KOPT-K1 (cell line): Measurements from ENCODE around the gene GRPR.
"Not testable (repeated sequence)": the region's sequence is repeated elsewhere in the genome, so short reads cannot be mapped to it uniquely, and the experiment has no call there.

Experiments used
- H3K27ac ChIP-seq: fragments of 200-600 bp; sonication (generic); 2 replicates; pipeline ENCODE4 v1.5.1; 2016; ENCODE audit warnings: antibody characterized with exemption, mild to moderate bottlenecking, low read depth, low read length; ENCODE audit not compliant: poor library complexity, severe bottlenecking
- H3K36me3 ChIP-seq: fragments of 200-600 bp; sonication (generic); 2 replicates; pipeline ENCODE4 v1.5.1; 2017; ENCODE audit warnings: antibody characterized with exemption, mild to moderate bottlenecking, low read length, moderate library complexity; ENCODE audit not compliant: insufficient read depth
- H3K9me3 ChIP-seq: fragments of 200-600 bp; sonication (generic); 2 replicates; pipeline ENCODE4 v1.5.1; 2017; ENCODE audit warnings: antibody characterized with exemption, low read length, mild to moderate bottlenecking; ENCODE audit not compliant: insufficient read depth, poor library complexity, severe bottlenecking

GRPR gene

DNA sequence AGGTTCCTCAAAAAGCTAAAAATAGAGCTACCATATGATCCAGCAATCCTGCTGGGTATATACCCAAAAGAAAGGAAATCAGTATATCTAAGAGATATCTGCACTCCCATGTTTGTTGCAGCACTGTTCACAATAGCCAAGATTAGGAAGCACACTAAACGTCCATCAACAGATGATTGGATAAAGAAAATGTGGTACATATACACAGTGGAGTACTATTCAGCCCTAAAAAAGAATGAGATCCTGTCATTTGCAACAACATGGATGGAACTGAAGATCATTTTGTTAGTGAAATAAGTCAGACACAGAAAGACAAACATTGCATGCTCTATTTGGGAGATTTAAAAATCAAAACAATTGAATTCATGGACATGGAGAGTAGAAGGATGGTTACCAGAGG is 21.7 kb downstream of the GRPR start:
- not testable (repeated sequence) for H3K9me3 ChIP-seq, H3K36me3 ChIP-seq

DNA sequence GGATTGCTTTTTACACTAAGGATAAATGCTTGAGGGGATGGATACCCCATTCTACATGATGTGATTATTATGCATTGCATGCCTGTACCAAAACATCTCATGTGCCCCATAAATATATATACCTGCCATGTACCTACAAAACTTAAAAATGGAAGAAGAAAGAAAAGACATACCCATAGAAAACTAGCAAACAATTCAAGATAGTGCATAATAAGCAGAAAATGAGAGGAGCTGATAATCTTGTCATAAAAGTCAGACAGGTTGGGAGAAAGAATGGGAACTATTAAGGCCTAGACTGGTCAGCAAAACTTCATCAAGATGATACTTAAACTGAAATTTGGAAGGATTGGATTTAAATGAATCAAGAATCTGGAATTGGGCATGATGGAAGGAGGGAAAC is 22.3 kb downstream of the GRPR start:
- Histone ChIP-seq H3K36me3 (no peaks in the 10 kb centered on the region), H3K9me3 (no peaks in the 10 kb centered on the region)

More for the DNA sequence above, 21.7 kb downstream of the GRPR start:
- not testable (repeated sequence) for H3K27ac ChIP-seq

DNA sequence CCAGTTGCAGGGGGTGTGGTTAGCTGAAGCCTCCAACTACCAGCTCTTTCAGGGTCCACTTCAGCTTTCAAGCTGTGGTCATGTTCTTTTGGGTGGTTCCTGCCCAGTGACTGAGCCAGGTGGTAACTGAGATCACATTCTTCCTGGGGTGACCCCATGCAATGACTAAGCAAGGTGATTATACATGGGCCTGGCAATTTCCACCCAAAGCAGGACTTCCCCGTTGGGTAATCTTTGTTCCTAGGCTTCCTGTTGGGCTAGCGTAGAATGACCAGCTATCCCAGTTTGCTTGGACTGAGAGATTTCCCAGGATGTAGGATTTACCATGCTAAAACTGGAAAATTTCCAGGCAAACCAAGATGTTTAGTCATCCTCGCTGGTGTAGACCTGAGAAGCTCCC is 25.5 kb downstream of the GRPR start:
- no peaks in the 10 kb centered on the region for H3K9me3 ChIP-seq
- H3K36me3 ChIP-seq: no peaks in the 10 kb centered on the region
- H3K27ac ChIP-seq: no peak overlapping the region

More for the DNA sequence above, 22.3 kb downstream of the GRPR start:
- no peak overlapping the region for H3K27ac ChIP-seq

DNA sequence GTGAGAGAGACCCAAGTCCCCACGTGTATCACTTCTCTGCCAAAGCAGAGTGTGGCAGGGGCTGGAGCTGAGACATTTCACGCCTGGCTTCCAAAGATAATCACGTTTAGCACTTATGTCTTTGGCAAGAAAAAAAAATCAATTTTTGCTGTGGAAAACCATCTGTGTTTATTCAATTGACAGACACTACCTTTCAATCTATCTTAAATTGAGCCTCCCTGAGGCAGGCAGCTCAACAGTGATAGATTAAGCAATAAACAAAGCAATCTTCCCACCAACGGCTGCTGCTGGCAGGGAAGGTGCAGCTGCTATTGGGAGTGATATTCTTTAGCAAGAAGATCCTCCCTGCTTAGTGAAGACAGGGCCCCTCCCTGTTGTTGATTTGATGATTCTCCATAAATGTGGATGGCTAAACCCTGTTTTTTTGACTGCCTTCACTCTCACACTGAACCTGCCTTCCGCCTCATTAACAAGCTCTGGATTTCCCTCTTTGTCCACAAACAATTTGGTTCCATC is 32.3 kb downstream of the GRPR start:
- Histone ChIP-seq H3K27ac (no peak overlapping the region), H3K9me3 (no peaks in the 10 kb centered on the region), H3K36me3 (no peaks in the 10 kb centered on the region)

DNA sequence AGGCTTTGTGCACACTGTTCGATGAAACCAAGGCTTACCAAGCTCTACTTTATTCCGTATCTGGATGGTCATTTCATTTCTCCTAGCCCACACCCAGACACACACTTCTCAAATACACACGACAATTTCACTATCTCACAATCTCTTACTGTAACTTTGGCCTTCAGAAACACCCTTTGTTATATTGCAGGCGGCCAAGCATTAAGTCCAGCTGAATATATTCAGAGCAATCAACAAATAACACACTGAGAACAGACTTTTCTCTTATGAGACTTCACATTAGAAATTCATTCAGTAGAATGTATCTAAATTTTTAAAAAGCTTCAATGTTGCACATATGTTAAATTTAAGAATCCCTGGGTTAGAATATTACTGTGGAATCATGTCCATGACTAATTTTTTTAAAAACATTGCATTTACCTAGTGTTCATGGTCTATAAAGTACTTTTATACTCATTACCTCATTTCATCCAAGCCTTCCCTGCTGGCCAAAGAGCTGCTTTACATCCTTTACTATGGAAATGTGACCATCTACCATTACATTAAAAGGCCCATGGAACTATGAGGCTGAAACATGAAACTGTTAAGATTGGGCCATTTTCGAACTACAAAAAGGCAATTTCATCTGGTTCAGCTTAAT is 33.4 kb downstream of the GRPR start:
- no peaks in the 10 kb centered on the region for H3K9me3 ChIP-seq
- no peaks in the 10 kb centered on the region for H3K36me3 ChIP-seq
- H3K27ac ChIP-seq: no peak overlapping the region

DNA sequence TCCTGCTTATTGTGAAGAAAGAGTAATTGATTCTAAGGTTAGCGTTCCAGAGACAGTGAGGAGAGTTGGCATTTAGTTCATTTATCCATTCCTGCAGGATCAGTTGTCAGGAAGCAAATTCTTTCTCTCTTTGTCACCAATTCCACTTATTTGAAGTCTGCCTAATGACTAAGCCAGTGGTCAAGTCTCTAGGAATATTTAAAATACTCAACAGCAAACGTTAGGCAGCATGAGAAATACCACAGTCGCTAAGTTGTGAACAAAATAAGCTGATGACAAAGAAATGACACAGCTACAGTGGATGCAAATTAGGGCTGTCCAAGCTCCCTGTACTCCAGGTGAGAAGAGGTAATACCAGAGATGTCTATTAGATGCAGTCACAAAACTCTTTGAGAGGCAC is 37.4 kb downstream of the GRPR start:
- Histone ChIP-seq H3K36me3 (no peaks in the 10 kb centered on the region), H3K9me3 (no peaks in the 10 kb centered on the region), H3K27ac (no peak overlapping the region)

DNA sequence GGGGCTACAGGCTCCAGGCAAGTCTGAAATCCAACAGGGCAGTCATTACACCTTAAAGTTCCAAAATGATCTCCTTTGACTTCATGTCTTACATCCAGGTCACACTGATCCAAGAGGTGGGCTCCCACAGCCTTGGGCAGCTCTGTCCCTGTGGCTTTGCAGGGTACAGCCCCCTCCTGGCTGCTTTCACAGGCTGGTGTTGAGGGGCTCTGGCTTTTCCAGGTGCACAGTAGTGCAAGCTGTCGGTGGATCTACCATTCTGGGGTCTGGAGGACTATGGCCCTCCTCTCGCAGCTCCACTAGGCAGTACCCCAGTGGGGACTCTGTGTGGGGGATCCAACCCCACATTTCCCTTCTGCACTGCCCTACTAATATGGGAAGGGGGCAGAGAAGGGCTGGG is 37.8 kb downstream of the GRPR start:
- H3K9me3 ChIP-seq, H3K27ac ChIP-seq, H3K36me3 ChIP-seq: not testable (repeated sequence)

DNA sequence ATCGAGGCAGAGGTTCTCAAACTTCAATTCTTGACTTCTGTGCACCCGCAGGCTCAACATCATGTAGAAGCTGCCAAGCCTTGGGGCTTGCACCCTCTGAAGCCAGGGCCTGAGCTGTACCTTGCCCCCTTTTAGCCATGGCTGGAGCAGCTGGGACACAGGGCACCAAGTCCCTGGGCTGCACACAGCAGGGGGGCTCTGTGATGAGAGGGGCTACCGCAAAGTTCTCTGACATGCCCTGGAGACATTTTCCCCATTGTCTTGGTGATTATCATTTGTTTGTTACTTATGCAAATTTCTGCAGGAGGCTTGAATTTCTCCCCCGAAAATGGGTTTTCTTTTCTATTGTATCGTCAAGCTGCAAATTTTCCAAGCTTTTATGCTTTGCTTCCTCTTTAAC is 39.0 kb downstream of the GRPR start:
- H3K36me3 ChIP-seq: no peaks in the 10 kb centered on the region
- no peaks in the 10 kb centered on the region for H3K9me3 ChIP-seq

DNA sequence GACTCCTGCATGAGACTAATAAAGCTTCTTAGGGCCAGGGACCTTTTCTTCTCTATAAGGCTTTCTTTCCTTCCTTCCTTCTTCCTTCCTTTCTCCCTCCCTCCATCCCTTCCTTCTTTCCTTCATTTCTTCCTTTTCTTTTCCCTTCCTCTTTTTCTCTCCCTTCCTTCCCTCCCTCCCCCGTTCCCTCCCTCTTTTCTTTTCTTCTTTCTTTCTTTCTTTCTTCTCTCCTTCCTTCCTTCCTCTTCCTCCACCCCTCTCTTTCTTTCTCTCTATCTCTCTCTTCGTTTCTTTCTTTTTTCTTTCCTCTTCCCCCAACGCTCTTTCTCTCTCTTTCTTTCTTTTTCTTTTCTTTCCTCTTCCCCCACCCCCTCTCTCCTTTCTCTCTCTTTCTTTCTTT is 41.4 kb downstream of the GRPR start:
- Histone ChIP-seq H3K36me3 (no peaks in the 10 kb centered on the region), H3K9me3 (no peaks in the 10 kb centered on the region), H3K27ac (no peak overlapping the region)

More for the DNA sequence above, 39.0 kb downstream of the GRPR start:
- no peak overlapping the region for H3K27ac ChIP-seq

DNA sequence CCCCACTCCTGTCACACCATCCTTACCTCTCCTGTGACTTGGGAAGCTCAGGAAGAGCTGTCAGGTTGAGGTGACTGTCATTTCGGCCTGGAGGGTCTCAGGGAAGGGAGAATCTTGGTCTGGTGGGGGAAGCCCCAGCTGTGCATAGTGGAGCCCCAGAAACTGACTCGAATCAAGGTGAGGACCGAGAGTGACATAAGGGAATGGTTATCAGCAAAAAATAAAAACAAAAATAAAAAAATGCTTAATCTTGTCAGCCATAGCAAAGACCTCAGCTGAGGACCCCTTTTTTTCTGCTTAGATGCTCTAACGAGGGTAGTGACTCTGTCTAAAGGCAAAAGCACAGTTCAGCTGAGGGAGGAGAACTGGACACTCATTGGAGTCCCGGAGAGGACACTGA is 43.8 kb downstream of the GRPR start, which contains the start of gene MAGEB17:
TSS of gene MAGEB17 (plus strand) at position 301 of the 400 bp plus-strand sequence. CDS start 2,902 bp downstream, outside the sequence.
- Histone ChIP-seq H3K27ac (no peak within 1 kb of the TSS), H3K36me3 (no peaks in the 10 kb centered on the region), H3K9me3 (no peaks in the 10 kb centered on the region)

DNA sequence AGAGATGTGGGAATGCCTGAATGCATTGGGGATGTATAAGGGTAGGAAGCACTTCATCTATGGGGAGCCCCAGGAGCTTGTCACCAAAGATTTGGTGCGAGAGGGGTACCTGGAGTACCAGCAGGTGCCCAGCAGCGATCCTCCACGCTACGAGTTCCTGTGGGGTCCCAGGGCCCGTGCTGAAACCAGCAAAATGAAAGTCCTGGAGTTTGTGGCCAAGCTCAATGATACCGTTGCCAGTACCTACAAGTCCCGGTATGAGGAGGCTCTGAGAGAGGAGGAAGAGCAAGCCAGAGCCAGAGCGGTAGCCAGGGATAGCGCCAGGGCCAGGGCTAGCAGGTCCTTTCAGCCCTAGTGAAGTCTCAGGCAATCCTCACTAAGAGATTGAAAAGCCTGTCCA is 47.7 kb downstream of the GRPR start:
- Histone ChIP-seq H3K36me3 (no peaks in the 10 kb centered on the region), H3K9me3 (no peaks in the 10 kb centered on the region)

DNA sequence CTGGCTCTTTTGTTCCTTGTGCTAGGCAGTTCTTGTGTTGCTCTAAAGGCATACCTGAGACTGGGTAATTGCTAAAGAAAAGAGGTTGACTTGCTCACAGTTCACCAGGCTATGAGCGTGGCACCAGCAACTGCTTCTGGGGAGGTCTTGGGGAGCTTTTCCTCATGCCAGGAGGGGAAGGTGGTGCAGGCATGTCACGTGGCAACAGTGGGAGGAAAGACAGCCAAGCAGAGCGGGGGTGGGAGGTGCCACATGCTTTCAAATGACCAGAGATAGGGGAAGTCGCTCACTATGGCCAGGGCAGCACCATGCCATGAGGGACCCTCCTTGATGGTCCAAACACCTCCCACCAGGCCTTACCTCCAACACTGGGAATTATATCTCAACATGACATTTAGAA is 48.6 kb downstream of the GRPR start:
- Histone ChIP-seq H3K36me3 (no peaks in the 10 kb centered on the region), H3K27ac (no peak overlapping the region), H3K9me3 (no peaks in the 10 kb centered on the region)

More for the DNA sequence above, 47.7 kb downstream of the GRPR start:
- no peak overlapping the region for H3K27ac ChIP-seq

DNA sequence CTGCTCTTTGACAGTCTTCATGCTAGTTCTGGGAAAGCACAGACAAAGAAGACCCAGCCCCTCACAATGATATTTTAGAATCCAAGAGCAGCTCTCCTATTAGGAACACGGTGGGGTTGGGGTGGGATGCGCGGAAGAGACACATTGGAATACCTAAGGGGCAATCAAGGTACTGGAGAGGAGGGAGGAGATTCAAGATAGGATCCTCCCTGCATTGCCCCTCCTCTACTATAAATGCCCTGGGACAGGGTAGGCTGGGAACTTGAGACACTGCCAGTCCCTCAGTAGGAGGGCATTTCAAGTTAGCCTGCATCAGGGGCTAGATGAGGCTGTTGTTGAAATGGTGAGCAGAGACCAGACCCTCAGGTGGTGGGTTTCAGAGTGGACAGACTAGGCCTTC is 49.0 kb downstream of the GRPR start:
- Histone ChIP-seq H3K9me3 (no peaks in the 10 kb centered on the region), H3K27ac (no peak overlapping the region), H3K36me3 (no peaks in the 10 kb centered on the region)

DNA sequence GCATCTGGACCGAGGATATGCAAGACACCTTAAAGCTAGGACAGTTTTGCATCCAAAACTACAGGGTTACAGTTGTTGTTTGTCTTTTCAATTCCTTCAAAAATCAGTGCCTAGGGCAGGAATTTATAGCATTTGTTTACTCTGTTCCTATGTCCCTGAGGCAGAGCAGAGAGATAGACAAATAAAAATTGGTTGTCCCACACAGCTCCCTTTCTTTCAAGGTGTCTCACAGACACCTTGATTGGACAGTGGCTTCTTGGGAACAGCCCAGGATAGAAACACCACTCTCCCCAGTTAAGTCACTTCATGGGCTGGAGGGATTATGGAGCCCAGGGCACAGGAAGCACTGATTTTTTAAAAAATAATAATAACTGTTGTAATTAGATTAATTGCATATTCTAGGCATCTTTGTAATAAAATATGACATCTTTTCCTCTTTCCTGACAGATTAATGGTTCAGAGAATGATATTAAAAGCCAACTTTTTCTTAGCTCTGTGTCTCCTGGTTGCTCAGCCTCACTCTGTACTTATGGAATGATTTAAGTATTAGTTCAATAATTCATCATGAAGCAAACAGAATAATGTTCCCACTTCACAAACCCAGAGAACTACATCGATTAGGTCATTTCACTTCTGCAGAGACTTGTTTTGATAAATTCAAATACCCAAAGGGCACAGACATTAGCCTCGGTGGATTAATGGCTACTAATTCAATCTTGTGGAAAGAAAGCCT is 52.1 kb downstream of the GRPR start:
- no peaks in the 10 kb centered on the region for H3K9me3 ChIP-seq
- H3K36me3 ChIP-seq: no peaks in the 10 kb centered on the region

DNA sequence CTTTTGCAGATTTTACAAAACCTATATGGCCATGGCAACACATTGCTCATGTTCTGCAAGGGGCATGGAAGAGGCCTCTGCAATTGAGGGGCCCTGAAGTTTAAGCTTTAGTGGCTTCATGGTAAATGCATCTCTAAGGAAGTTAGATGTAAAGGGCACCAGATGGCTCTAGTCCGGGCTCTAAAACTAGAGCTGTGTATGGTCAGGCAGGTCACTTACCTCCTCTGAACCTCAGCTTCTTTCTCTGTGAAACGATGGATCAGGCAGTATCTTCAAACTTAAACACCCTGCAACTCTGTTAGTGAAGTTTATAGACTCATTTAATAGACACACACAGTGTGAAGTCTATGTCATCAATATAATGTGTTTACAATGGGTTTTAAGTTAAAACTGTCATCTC is 53.9 kb downstream of the GRPR start:
- no peaks in the 10 kb centered on the region for H3K36me3 ChIP-seq
- H3K27ac ChIP-seq: no peak overlapping the region
- no peaks in the 10 kb centered on the region for H3K9me3 ChIP-seq

More for the DNA sequence above, 52.1 kb downstream of the GRPR start:
- no peak overlapping the region for H3K27ac ChIP-seq

DNA sequence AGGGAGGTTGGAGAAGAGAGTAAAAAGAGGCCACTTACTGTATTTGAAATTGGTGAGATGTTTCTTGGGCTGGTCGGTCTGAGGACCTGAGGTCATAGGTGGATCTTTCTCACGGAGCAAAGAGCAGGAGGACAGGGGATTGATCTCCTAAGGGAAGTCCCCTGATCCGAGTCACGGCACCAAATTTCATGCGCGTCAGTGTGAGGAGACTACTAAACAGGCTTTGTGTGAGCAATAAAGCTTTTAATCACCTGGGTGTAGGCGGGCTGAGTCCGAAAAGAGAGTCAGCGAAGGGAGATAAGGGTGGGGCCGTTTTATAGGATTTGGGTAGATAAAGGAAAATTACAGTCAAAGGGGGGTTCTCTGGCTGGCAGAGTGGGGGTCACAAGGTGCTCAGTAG is 60.5 kb downstream of the GRPR start:
- not testable (repeated sequence) for H3K9me3 ChIP-seq, H3K27ac ChIP-seq, H3K36me3 ChIP-seq
